H1 (cell line): ENCODE measurements around the gene AMIGO2. TPM values are rescaled to one million over a fixed set of nuclear protein-coding genes. Genes with fewer than 3 reads are reported as not detected.

Source experiments
- CTCF ChIA-PET: fragments of 300-600 bp; sonication (Branson Sonifier 250); formaldehyde crosslinking; loops from one replicate; lab custom pipeline; 2021; ENCODE audit not compliant: partially characterized antibody; lab: Charles Lee
- POLR2A ChIA-PET: fragments of 300-600 bp; sonication (Branson Sonifier 250); formaldehyde crosslinking; loops from one replicate; lab custom pipeline; 2021; ENCODE audit warnings: inconsistent platforms; ENCODE audit not compliant: partially characterized antibody; lab: Charles Lee
- DNase-seq, 2 experiments: peaks; one replicate each; pipeline versions ENCODE4 v3.0.0 to v3.0.0-alpha.2; 2010 to 2022; ENCODE audit warnings: low spot score in 2 of 2, low read depth in 1 of 2, mixed read lengths in 1 of 2
- FAIRE-seq: peaks from 2 replicates; lab custom pipeline; 2011; peaks lifted over from hg19 to GRCh38; lab: Jason Lieb, UNC
- H2AFZ ChIP-seq: 2 replicates; pipeline ENCODE4 v1.8.1; 2012; ENCODE audit warnings: low read length, inconsistent platforms
- H2AK5ac ChIP-seq: 2 replicates; pipeline ENCODE4 v1.6.1; 2013; ENCODE audit warnings: low read depth, low read length
- H2BK120ac ChIP-seq: replicated peaks from 2 replicates; pipeline ENCODE3; 2013; ENCODE audit warnings: low read depth, low read length, inconsistent platforms
- H2BK12ac ChIP-seq: 2 replicates; pipeline ENCODE4 v1.6.1; 2013; ENCODE audit warnings: low read depth, low read length
- H2BK15ac ChIP-seq: 2 replicates; pipeline ENCODE4 v1.6.1; 2013; ENCODE audit warnings: low read length
- H2BK20ac ChIP-seq: 2 replicates; pipeline ENCODE4 v1.6.1; 2013; ENCODE audit warnings: low read length
- H2BK5ac ChIP-seq: 2 replicates; pipeline ENCODE4 v1.6.1; 2013; ENCODE audit warnings: low read depth, low read length
- H3K14ac ChIP-seq: 2 replicates; pipeline ENCODE4 v1.6.1; 2013; ENCODE audit warnings: inconsistent platforms; ENCODE audit not compliant: insufficient read length
- H3K18ac ChIP-seq: 2 replicates; pipeline ENCODE4 v1.6.1; 2013; ENCODE audit warnings: low read length; ENCODE audit errors: extremely low read depth
- H3K23ac ChIP-seq: 2 replicates; pipeline ENCODE4 v1.6.1; 2013; ENCODE audit warnings: inconsistent platforms; ENCODE audit not compliant: insufficient read length
- H3K23me2 ChIP-seq: 2 replicates; pipeline ENCODE4 v1.6.1; 2013; ENCODE audit warnings: low read depth, low read length
- H3K27ac ChIP-seq: 2 replicates; pipeline ENCODE4 v1.6.1; 2011; ENCODE audit warnings: low read depth, low read length, inconsistent platforms
- H3K27me3 ChIP-seq, 4 experiments: replicated peaks in 1 of 4; 1 replicate in 1 of 4; 2 replicates in 3 of 4; pipeline versions ENCODE4 v1.6.1 to v1.8.1; 2011 to 2013; ENCODE audit warnings: low read length in 3 of 4, mild to moderate bottlenecking in 3 of 4, inconsistent platforms in 2 of 4, mixed read lengths in 2 of 4, moderate library complexity in 1 of 4; ENCODE audit not compliant: control insufficient read depth in 3 of 4, insufficient read depth in 3 of 4; ENCODE audit errors: extremely low read depth in 1 of 4
- H3K36me3 ChIP-seq, 4 experiments: 2 replicates each; pipeline versions ENCODE4 v1.6.1 to v1.8.1; 2011 to 2013; ENCODE audit warnings: mild to moderate bottlenecking in 4 of 4, low read length in 3 of 4, moderate library complexity in 2 of 4, control low read depth in 1 of 4, inconsistent platforms in 1 of 4; ENCODE audit not compliant: insufficient read depth in 4 of 4, control insufficient read depth in 2 of 4
- H3K4ac ChIP-seq: replicated peaks from 2 replicates; pipeline ENCODE3; 2013; ENCODE audit warnings: low read length, low read depth, mixed read lengths, inconsistent platforms; ENCODE audit not compliant: insufficient read length
- H3K4me1 ChIP-seq, 4 experiments: replicated peaks in 1 of 4; 1 replicate in 1 of 4; 2 replicates in 3 of 4; pipeline versions ENCODE4 v1.6.1 to v1.8.1; 2011 to 2013; ENCODE audit warnings: low read length in 3 of 4, inconsistent platforms in 2 of 4, mixed read lengths in 1 of 4; ENCODE audit not compliant: insufficient read depth in 4 of 4, control insufficient read depth in 3 of 4
- H3K4me2 ChIP-seq, 2 experiments: 2 replicates each; pipeline versions ENCODE4 v1.6.1 to v1.8.1; 2011 to 2013; ENCODE audit warnings: low read depth in 2 of 2, low read length in 2 of 2, control low read depth in 1 of 2, inconsistent platforms in 1 of 2, mild to moderate bottlenecking in 1 of 2; ENCODE audit not compliant: insufficient read depth in 1 of 2
- H3K4me3 ChIP-seq, 4 experiments: fragments of 200-600, 300-600 bp in 1 of 4; sonication (generic), shearing (Covaris generic), sonication (Bioruptor Twin) in 1 of 4; 2 replicates each; pipeline versions ENCODE4 v1.5.1 to v1.8.1; 2011 to 2016; ENCODE audit warnings: low read length in 4 of 4, low read depth in 3 of 4, control low read depth in 2 of 4, inconsistent platforms in 2 of 4, mild to moderate bottlenecking in 2 of 4, mixed read lengths in 1 of 4, moderate library complexity in 1 of 4; ENCODE audit not compliant: insufficient read depth in 2 of 4; ENCODE audit errors: extremely low read depth in 1 of 4
- H3K56ac ChIP-seq: replicated peaks from 2 replicates; pipeline ENCODE3; 2013; ENCODE audit warnings: low read depth, mild to moderate bottlenecking, mixed read lengths, low read length, inconsistent platforms; ENCODE audit not compliant: insufficient read length
- H3K79me1 ChIP-seq: 2 replicates; pipeline ENCODE4 v1.6.1; 2013; ENCODE audit warnings: low read depth, low read length, control low read depth
- H3K79me2 ChIP-seq, 2 experiments: 2 replicates each; pipeline versions ENCODE4 v1.6.1 to v1.8.1; 2012 to 2013; ENCODE audit warnings: low read length in 2 of 2, mild to moderate bottlenecking in 2 of 2, inconsistent platforms in 1 of 2; ENCODE audit not compliant: insufficient read depth in 2 of 2, control insufficient read depth in 1 of 2
- H3K9ac ChIP-seq, 4 experiments: replicated peaks in 1 of 4; 1 replicate in 1 of 4; 2 replicates in 3 of 4; pipeline versions ENCODE4 v1.6.1 to v1.8.1; 2011 to 2013; ENCODE audit warnings: low read depth in 3 of 4, low read length in 3 of 4, control low read depth in 2 of 4, mild to moderate bottlenecking in 2 of 4, moderate library complexity in 2 of 4, inconsistent platforms in 1 of 4; ENCODE audit errors: extremely low read depth in 1 of 4
- H3K9me3 ChIP-seq, 2 experiments: 2 replicates each; pipeline versions ENCODE4 v1.6.1 to v1.8.1; 2012 to 2013; ENCODE audit warnings: mild to moderate bottlenecking in 2 of 2, moderate library complexity in 2 of 2, control low read depth in 1 of 2, inconsistent platforms in 1 of 2, low read depth in 1 of 2, low read length in 1 of 2, mixed read lengths in 1 of 2; ENCODE audit not compliant: insufficient read depth in 2 of 2
- H4K20me1 ChIP-seq, 2 experiments: replicated peaks in 1 of 2; 2 replicates each; pipeline versions ENCODE3 to v1.8.1; 2011 to 2013; ENCODE audit warnings: inconsistent platforms in 2 of 2, low read length in 2 of 2, mild to moderate bottlenecking in 1 of 2; ENCODE audit not compliant: insufficient read depth in 2 of 2, control insufficient read depth in 1 of 2
- H4K5ac ChIP-seq: 2 replicates; pipeline ENCODE4 v1.6.1; 2013; ENCODE audit warnings: low read length, low read depth, mixed read lengths, inconsistent platforms; ENCODE audit not compliant: insufficient read length
- H4K8ac ChIP-seq: 2 replicates; pipeline ENCODE4 v1.8.0; 2013; ENCODE audit warnings: mild to moderate bottlenecking, moderate library complexity, low read length, inconsistent platforms; ENCODE audit not compliant: insufficient read depth; ENCODE audit errors: extremely low read depth
- H4K91ac ChIP-seq: replicated peaks from 2 replicates; pipeline ENCODE3; 2013; ENCODE audit warnings: low read length, mixed read lengths, inconsistent platforms; ENCODE audit not compliant: insufficient read length
- BACH1 ChIP-seq: IDR thresholded peaks from 2 replicates; pipeline ENCODE4 v1.6.1; 2012; ENCODE audit warnings: low read length, improper control_type of control experiment
- CHD1 ChIP-seq: IDR thresholded peaks from 2 replicates; pipeline ENCODE4 v1.6.1; 2012; ENCODE audit warnings: low read depth, low read length, improper control_type of control experiment
- CTBP2 ChIP-seq: IDR thresholded peaks from 2 replicates; pipeline ENCODE4 v1.7.0; 2011; ENCODE audit warnings: borderline replicate concordance, mild to moderate bottlenecking, moderate library complexity, mixed read lengths, low read length; ENCODE audit not compliant: insufficient read depth, insufficient read length
- POLR2A ChIP-seq, 2 experiments: IDR thresholded peaks; 1 replicate in 1 of 2; 2 replicates in 1 of 2; pipeline ENCODE4 v1.6.1; 2011; ENCODE audit warnings: low read depth in 2 of 2, low read length in 2 of 2, mild to moderate bottlenecking in 2 of 2; ENCODE audit errors: control extremely low read depth in 1 of 2
- SP1 ChIP-seq: IDR thresholded peaks from 2 replicates; pipeline ENCODE4 v1.6.1; 2011; ENCODE audit warnings: low read depth, low read length
- WGBS, 2 experiments: shearing (Covaris generic) in 1 of 2; methylation state at CpG; one replicate each; pipeline versions ENCODE4 v1.1.6 to v1.1.7; 2013 to 2015; ENCODE audit warnings: low lambda C conversion rate in 2 of 2, mixed read lengths in 2 of 2, inconsistent platforms in 1 of 2, low coverage in 1 of 2, missing lambda C conversion rate in 1 of 2; ENCODE audit not compliant: insufficient replicate concordance in 2 of 2, insufficient coverage in 1 of 2, insufficient read length in 1 of 2; ENCODE audit errors: extremely low coverage in 1 of 2, missing lambda C conversion rate in 1 of 2; 5-methylcytosine and 5-hydroxymethylcytosine counted together
- polyA plus RNA-seq, 7 experiments: library from polyadenylated mRNA; depleted of rRNA in 3 of 7; stranded (reverse) in 5 of 7; unstranded in 2 of 7; fragments of >200 nt in 5 of 7; fragments of 200-250 nt in 2 of 7; gene quantifications; 1 replicate in 5 of 7; 2 replicates in 1 of 7; 4 replicates in 1 of 7; pipeline versions ENCODE4 v1.2.1 to v1.2.3, GENCODE V29; 2011 to 2013; ENCODE audit warnings: missing spikeins in 2 of 7, mixed read lengths in 2 of 7
- total RNA-seq: library from RNA; stranded (reverse); fragmentation: NEBNext Ultra II Directional; extraction: Animal tissue kit (Norgen Biotek cat#: 25700); gene quantifications from 2 replicates; pipeline ENCODE4 v1.2.1, GENCODE V29; 2021

The AMIGO2 gene
- total and polyA plus RNA-seq, 2 of the 8 experiments (the other 6 are each of a cell fraction or from before 2014, with no cell fraction given), result 1.7 to 3.3 TPM

- no peak for TF ChIP-seq CHD1
- TF ChIP-seq POLR2A (IDR thresholded peaks at IDR 0.05; ENCODE audit: control extremely low read depth in 1 of 2, low read depth in 2 of 2, low read length in 2 of 2), result no peak
- no peak for TF ChIP-seq CTBP2
- TF ChIP-seq BACH1, result no peak
- no peak for TF ChIP-seq SP1
- TF ChIP-seq, all 59 proteins: peak for 0
- Histone ChIP-seq H3K4me2 (no peak overlapping the region), H3K14ac (no peak overlapping the region), H3K9ac (no peak overlapping the region), H3K27ac (no peak overlapping the region), H2BK15ac (no peak overlapping the region), H3K79me2 (no peaks in the 10 kb centered on the region), H3K36me3 (no peaks in the 10 kb centered on the region), H2BK20ac (no peak overlapping the region), H3K4ac (no peak overlapping the region), H4K20me1 (no peaks in the 10 kb centered on the region), H3K9me3 (no peaks in the 10 kb centered on the region), H3K4me3 (no peak overlapping the region), H4K91ac (no peak overlapping the region), H3K23ac (no peak overlapping the region), H3K27me3 (peaks cover 0 to 16% (median 8%) of the 10 kb centered on the region in 4 experiments; a peak in 3 of 7 replicates), H2BK12ac (no peak overlapping the region), H2BK120ac (no peak overlapping the region), H4K8ac (no peak overlapping the region), H3K18ac (no peak overlapping the region), H3K4me1 (peaks cover 0 to 3% (median 0%) of the 10 kb centered on the region in 4 experiments; a peak in 1 of 7 replicates), H2AK5ac (no peak overlapping the region), H3K79me1 (no peaks in the 10 kb centered on the region), H2BK5ac (no peak overlapping the region), H2AFZ (no peak overlapping the region), H3K56ac (no peak overlapping the region), H4K5ac (no peak overlapping the region), H3K23me2 (peaks cover 3% of the 10 kb centered on the region)
- FAIRE-seq (no peak), DNase-seq (no peak)
- ChIA-PET CTCF (interaction anchor here (0.7 to 1.7 kb wide), 4 partner anchors 41 to 251 kb away, joined by 3 to 4 read pairs (median 4); no protein-coding TSS in a partner anchor), POLR2A (interaction anchor here (1.4 kb wide), 1 partner anchor 10 kb away, joined by 3 read pairs; no protein-coding TSS in a partner anchor)
- 96% methylated on average over 2 of the region's 2 CpGs; no CpG with 5 or more reads in 1 of the 2 experiments for WGBS, 2 experiments
Measured at GRCh38 chr12:47074757-47075156, 5.0 kb downstream of the AMIGO2 start.
